OCI-LY7 (cell line): ENCODE data around the gene RBBP8. TPM values are rescaled to one million over a fixed set of nuclear protein-coding genes. Genes with fewer than 3 reads are reported as not detected.

Experiments
- BruUV-seq: library from RNA; stranded (reverse); fragments of 400-500 nt; replicated peaks from 2 replicates; lab custom pipeline; 2021; lab: Mats Ljungman, UMichigan
- CTCF ChIA-PET: fragments of 300-600 bp; sonication (Branson Sonifier 250); formaldehyde crosslinking; loops from one replicate; lab custom pipeline; 2022; ENCODE audit warnings: antibody characterized with exemption; ENCODE audit not compliant: unreplicated experiment; lab: Charles Lee
- POLR2A ChIA-PET: fragments of 300-600 bp; sonication (Branson Sonifier 250); formaldehyde crosslinking; loops from one replicate; lab custom pipeline; 2022; ENCODE audit warnings: antibody characterized with exemption; lab: Charles Lee
- DNase-seq: peaks from one replicate; pipeline ENCODE4 v3.0.0-alpha.2; 2015; ENCODE audit warnings: low spot score
- H2AFZ ChIP-seq: fragments of 200-600 bp; sonication (generic), shearing (Covaris generic); 2 replicates; pipeline ENCODE4 v1.6.1; 2014; ENCODE audit warnings: mild to moderate bottlenecking, antibody characterized with exemption, low read length, moderate library complexity
- H3K27ac ChIP-seq: fragments of 200-600 bp; sonication (generic); 2 replicates; pipeline ENCODE4 v1.5.1; 2014; ENCODE audit warnings: mixed run types, low read depth, mild to moderate bottlenecking, moderate library complexity, low read length, inconsistent platforms; ENCODE audit not compliant: poor library complexity, severe bottlenecking
- H3K36me3 ChIP-seq: fragments of 200-600 bp; sonication (generic); 2 replicates; pipeline ENCODE4 v1.6.1; 2014; ENCODE audit warnings: mild to moderate bottlenecking, antibody characterized with exemption, low read length, moderate library complexity, mixed read lengths; ENCODE audit not compliant: insufficient read depth
- H3K4me1 ChIP-seq: fragments of 200-600 bp; sonication (generic); 2 replicates; pipeline ENCODE4 v1.5.1; 2014; ENCODE audit warnings: mild to moderate bottlenecking, low read length; ENCODE audit not compliant: insufficient read depth, poor library complexity, severe bottlenecking
- H3K4me2 ChIP-seq: fragments of 200-600 bp; sonication (generic); 2 replicates; pipeline ENCODE4 v1.6.1; 2014; ENCODE audit warnings: mild to moderate bottlenecking, low read length
- H3K4me3 ChIP-seq: fragments of 200-600 bp; sonication (generic); 2 replicates; pipeline ENCODE4 v1.5.1; 2014; ENCODE audit warnings: mild to moderate bottlenecking, low read depth, low read length; ENCODE audit not compliant: poor library complexity, severe bottlenecking
- H3K79me2 ChIP-seq: fragments of 200-600 bp; sonication (generic); 2 replicates; pipeline ENCODE4 v1.6.1; 2016; ENCODE audit warnings: low read depth, mild to moderate bottlenecking, low read length, moderate library complexity, mixed read lengths; ENCODE audit not compliant: insufficient read depth
- H3K9me2 ChIP-seq: fragments of 200-600 bp; sonication (generic); 2 replicates; pipeline ENCODE4 v1.6.1; 2016; ENCODE audit warnings: mild to moderate bottlenecking, low read length, mixed read lengths; ENCODE audit not compliant: insufficient read depth
- H3K9me3 ChIP-seq: fragments of 200-600 bp; sonication (generic); 2 replicates; pipeline ENCODE4 v1.6.1; 2014; ENCODE audit warnings: mild to moderate bottlenecking, mixed run types, low read length, mixed read lengths
- H4K20me1 ChIP-seq: fragments of 200-600 bp; sonication (generic); 2 replicates; pipeline ENCODE4 v1.6.1; 2014; ENCODE audit warnings: mild to moderate bottlenecking, antibody characterized with exemption, low read length, moderate library complexity, mixed read lengths; ENCODE audit not compliant: insufficient read depth
- EZH2phosphoT487 ChIP-seq: fragments of 200-600 bp; sonication (generic); IDR thresholded peaks from 2 replicates; pipeline ENCODE4 v1.6.1; 2018; ENCODE audit warnings: low read depth, borderline replicate concordance, mild to moderate bottlenecking, mixed run types, antibody characterized with exemption, low read length, moderate library complexity, mixed read lengths
- intact Hi-C: fragments of 100-400 bp; cut with micrococcal nuclease; formaldehyde crosslinking; loops from one replicate; pipeline ENCODE4 v1.10.0; 2022; ENCODE audit not compliant: unreplicated experiment
- total RNA-seq, 2 experiments: library from RNA; depleted of rRNA in 1 of 2; stranded (reverse); fragments of >200 nt in 1 of 2; shearing (Covaris generic) in 1 of 2; gene quantifications; 2 replicates each; pipeline ENCODE4 v1.2.3, GENCODE V29; 2014 to 2022
- TF ChIP-seq, protein P1 (sequence below): fragments of 200-600 bp; sonication (generic); conservative IDR thresholded peaks from 2 replicates; pipeline ENCODE4 v1.5.1; 2014; ENCODE audit warnings: mild to moderate bottlenecking, antibody characterized with exemption, low read length, moderate library complexity, mixed read lengths

Gene RBBP8
- total RNA-seq, 2 experiments from 2014 or later, result 51.0 to 86.0 TPM

GRCh38 chr18:22912149-22912548, 21.0 kb upstream of the RBBP8 start:
- intact Hi-C loops, result no loop called here
- POLR2A ChIA-PET, result interaction anchor here (0.6 kb wide), 1 partner anchor 1168 kb away, joined by 4 read pairs; no protein-coding TSS in a partner anchor
- H3K4me3 ChIP-seq, result no peak overlapping the region
- H3K9me3 ChIP-seq, result no peaks in the 10 kb centered on the region
- no peaks in the 10 kb centered on the region for H4K20me1 ChIP-seq
- no peaks in the 10 kb centered on the region for H3K36me3 ChIP-seq
- TF ChIP-seq EZH2phosphoT487, result no peak
- TF ChIP-seq, protein P1, sequence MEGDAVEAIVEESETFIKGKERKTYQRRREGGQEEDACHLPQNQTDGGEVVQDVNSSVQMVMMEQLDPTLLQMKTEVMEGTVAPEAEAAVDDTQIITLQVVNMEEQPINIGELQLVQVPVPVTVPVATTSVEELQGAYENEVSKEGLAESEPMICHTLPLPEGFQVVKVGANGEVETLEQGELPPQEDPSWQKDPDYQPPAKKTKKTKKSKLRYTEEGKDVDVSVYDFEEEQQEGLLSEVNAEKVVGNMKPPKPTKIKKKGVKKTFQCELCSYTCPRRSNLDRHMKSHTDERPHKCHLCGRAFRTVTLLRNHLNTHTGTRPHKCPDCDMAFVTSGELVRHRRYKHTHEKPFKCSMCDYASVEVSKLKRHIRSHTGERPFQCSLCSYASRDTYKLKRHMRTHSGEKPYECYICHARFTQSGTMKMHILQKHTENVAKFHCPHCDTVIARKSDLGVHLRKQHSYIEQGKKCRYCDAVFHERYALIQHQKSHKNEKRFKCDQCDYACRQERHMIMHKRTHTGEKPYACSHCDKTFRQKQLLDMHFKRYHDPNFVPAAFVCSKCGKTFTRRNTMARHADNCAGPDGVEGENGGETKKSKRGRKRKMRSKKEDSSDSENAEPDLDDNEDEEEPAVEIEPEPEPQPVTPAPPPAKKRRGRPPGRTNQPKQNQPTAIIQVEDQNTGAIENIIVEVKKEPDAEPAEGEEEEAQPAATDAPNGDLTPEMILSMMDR, result no peak
- no peak for DNase-seq
- CTCF ChIA-PET, result no interaction called here
- no peaks in the 10 kb centered on the region for H3K79me2 ChIP-seq
- H3K4me2 ChIP-seq, result no peak overlapping the region
- H3K9me2 ChIP-seq, result no peaks in the 10 kb centered on the region
- H2AFZ ChIP-seq, result no peak overlapping the region
- no TSS peak for BruUV-seq
- no peaks in the 10 kb centered on the region for H3K4me1 ChIP-seq
- H3K27ac ChIP-seq, result no peak overlapping the region

- no peaks in the 10 kb centered on the region for H3K4me1 ChIP-seq
- H3K4me2 ChIP-seq, result no peak overlapping the region
- ChIA-PET CTCF (no interaction called here), POLR2A (no interaction called here)
- H2AFZ ChIP-seq, result no peak overlapping the region
- BruUV-seq, result no TSS peak
- no peaks in the 10 kb centered on the region for H3K36me3 ChIP-seq
- H3K9me2 ChIP-seq, result no peaks in the 10 kb centered on the region
- intact Hi-C loops, result no loop called here
- no peaks in the 10 kb centered on the region for H3K9me3 ChIP-seq
- no peak overlapping the region for H3K27ac ChIP-seq
- DNase-seq, result no peak
- no peaks in the 10 kb centered on the region for H3K79me2 ChIP-seq
- H3K4me3 ChIP-seq, result no peak overlapping the region
- no peaks in the 10 kb centered on the region for H4K20me1 ChIP-seq
- TF ChIP-seq EZH2phosphoT487, result no peak
- TF ChIP-seq, protein P1, result no peak
Measured at GRCh38 chr18:22912835-22913234, 20.3 kb upstream of the RBBP8 start.

DNA sequence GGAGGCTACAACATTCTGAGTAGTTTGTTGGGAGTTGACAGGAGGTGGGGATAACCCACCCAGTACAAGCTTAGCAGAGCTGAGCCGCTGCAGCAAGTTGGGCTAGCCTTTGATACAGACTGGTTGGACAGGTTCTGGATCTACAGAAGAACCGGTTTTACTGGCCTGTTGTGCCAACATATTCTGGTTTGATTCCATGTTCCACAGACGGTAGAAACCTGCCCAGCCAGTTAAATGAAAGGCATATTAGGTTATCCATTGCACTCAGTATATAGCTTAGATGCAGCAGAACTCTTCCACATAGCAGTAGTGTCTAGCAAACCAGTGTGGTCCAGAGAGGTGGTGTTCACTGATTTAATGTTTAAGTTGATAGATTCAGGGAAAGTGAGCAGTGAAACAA, 19.3 kb upstream of the RBBP8 start:
- Histone ChIP-seq H3K27ac (no peak overlapping the region), H3K79me2 (no peaks in the 10 kb centered on the region), H3K9me2 (no peaks in the 10 kb centered on the region), H4K20me1 (no peaks in the 10 kb centered on the region), H3K4me1 (no peaks in the 10 kb centered on the region), H3K36me3 (no peaks in the 10 kb centered on the region), H3K4me3 (no peak overlapping the region), H3K9me3 (no peaks in the 10 kb centered on the region), H2AFZ (no peak overlapping the region), H3K4me2 (no peak overlapping the region)
- ChIA-PET POLR2A (interaction anchor here (0.6 to 1.9 kb wide), 5 partner anchors 11 to 1389 kb away, joined by 3 to 6 read pairs (median 3); partner anchors contain the start of gene RBBP8), CTCF (no interaction called here)
- no peak for TF ChIP-seq EZH2phosphoT487
- TF ChIP-seq, protein P1, result no peak
- intact Hi-C loops, result no loop called here
- DNase-seq, result no peak
- BruUV-seq, result no TSS peak
